ENCODE results near the gene GOLGB1.

GOLGB1 gene

DNA sequence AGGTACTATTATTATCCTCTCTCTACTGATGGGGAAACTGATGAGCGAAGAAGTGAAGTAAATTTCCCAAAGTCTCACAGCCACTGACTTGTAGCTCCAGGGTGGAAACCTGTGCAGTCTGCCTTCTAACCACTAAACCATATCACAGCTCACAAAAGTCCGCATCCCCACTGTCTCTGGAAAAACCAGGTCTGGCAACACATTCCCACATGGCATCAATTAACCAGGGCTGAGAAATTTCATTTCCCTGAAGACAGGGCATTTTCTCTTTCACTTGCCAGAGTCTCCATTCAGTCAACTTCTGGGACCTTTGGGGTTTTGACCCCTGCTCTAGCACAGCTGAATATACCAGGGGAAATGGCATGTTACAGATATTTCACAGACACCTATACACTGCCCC is 129.8 kb downstream of the GOLGB1 start:
- H3K4me3 ChIP-seq (ENCODE audit: low read length): no peak overlapping the region
- no peaks in the 10 kb centered on the region for H4K20me1 ChIP-seq (ENCODE audit: insufficient read depth, low read length)
- H3K79me2 ChIP-seq (ENCODE audit: low read length): no peaks in the 10 kb centered on the region
- no peak overlapping the region for H3K9ac ChIP-seq (ENCODE audit: low read length)
- no peak overlapping the region for H3K27ac ChIP-seq (ENCODE audit: low read length)
- H3K9me3 ChIP-seq (ENCODE audit: insufficient read depth, low read length): no peaks in the 10 kb centered on the region
- TF ChIP-seq, protein P1, sequence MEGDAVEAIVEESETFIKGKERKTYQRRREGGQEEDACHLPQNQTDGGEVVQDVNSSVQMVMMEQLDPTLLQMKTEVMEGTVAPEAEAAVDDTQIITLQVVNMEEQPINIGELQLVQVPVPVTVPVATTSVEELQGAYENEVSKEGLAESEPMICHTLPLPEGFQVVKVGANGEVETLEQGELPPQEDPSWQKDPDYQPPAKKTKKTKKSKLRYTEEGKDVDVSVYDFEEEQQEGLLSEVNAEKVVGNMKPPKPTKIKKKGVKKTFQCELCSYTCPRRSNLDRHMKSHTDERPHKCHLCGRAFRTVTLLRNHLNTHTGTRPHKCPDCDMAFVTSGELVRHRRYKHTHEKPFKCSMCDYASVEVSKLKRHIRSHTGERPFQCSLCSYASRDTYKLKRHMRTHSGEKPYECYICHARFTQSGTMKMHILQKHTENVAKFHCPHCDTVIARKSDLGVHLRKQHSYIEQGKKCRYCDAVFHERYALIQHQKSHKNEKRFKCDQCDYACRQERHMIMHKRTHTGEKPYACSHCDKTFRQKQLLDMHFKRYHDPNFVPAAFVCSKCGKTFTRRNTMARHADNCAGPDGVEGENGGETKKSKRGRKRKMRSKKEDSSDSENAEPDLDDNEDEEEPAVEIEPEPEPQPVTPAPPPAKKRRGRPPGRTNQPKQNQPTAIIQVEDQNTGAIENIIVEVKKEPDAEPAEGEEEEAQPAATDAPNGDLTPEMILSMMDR (IDR thresholded peaks at IDR 0.05; ENCODE audit: low read depth, low read length): no peak
- no peak for TF ChIP-seq EZH2phosphoT487 (IDR thresholded peaks at IDR 0.05; ENCODE audit: low read depth)
- peaks cover 6% of the 10 kb centered on the region for H3K4me1 ChIP-seq (ENCODE audit: low read length)
- H3K36me3 ChIP-seq (replicated peaks; ENCODE audit: low read depth, low read length): no peaks in the 10 kb centered on the region
- H3K4me2 ChIP-seq (ENCODE audit: low read length): no peak overlapping the region
- no peak overlapping the region for H2AFZ ChIP-seq (ENCODE audit: low read depth, low read length)
- no peaks in the 10 kb centered on the region for H3K27me3 ChIP-seq (ENCODE audit: low read depth, low read length)
